ENCODE measurements around the gene TMBIM6.

TMBIM6 gene

DNA sequence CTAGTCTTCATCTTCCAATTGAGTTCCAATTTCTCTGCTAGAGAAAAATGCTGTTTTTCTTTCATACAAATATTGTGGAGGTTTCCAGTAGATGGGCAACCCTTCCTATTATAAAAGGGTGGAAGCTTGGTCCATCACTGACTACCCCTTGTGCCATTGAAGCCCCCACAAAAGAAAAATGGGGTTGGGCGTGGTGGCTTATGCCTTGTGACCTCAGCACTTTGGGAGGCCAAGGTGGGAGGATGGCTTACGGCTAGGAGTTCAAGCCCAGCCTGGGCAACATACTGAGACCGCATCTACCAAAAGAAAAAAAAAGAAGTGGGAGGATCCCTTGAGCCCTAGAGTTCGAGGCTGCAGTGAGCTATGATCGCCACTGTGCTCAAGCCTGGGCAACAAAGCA lies 64.1 kb downstream of the TMBIM6 start:
- H3K4me3 ChIP-seq (ENCODE audit: low read length): no peak overlapping the region
- TF ChIP-seq ZNF274 (IDR thresholded peaks at IDR 0.05; ENCODE audit: low read depth, low read length): no peak

DNA sequence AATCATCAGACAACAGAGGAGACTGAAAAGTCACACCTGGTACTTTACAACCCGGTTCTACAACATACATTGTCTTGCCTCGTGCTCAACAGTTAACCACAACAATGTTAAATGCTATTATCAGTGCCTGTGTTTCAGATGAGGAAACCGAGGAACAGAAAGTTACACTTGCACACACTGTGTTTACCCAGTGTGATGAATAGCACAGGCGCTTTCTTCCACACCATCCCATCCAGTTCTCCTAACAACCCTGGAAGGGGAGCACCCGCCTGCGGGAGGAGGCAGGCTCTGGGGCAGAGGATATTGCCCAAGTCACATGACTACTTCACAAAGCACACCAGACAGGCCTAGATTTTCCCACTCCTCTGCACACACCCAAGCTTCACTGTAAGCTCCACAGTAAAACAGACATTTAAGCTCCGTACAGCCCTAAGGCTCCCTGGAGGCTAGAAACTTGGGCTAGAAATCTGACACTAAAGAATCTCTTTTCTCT lies 65.0 kb downstream of the TMBIM6 start:
- H3K4me3 ChIP-seq (ENCODE audit: low read length): no peak overlapping the region
- no peak for TF ChIP-seq ZNF274 (IDR thresholded peaks at IDR 0.05; ENCODE audit: low read depth, low read length)

DNA sequence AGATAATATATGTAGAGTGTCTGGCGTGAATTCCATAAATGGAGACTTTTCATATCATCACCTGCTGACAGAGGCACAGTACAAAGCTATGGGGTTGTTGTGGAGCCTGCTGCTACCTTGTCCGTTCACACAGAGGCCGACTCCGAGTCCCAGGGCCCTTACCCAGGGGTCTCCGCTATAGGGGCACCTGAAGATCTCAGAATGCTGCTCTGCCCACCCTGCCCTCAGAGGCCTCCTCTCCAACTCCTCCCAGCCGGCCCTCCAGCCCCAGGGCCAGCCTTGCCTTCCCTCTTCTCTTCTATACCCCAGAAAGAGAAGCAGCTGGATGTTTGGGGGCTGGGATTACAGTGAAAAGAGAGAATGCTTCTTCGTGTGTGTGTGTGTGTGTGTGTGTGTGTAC lies 65.5 kb downstream of the TMBIM6 start:
- no peak overlapping the region for H3K4me3 ChIP-seq (ENCODE audit: low read length)
- no peak for TF ChIP-seq ZNF274 (IDR thresholded peaks at IDR 0.05; ENCODE audit: low read depth, low read length)

DNA sequence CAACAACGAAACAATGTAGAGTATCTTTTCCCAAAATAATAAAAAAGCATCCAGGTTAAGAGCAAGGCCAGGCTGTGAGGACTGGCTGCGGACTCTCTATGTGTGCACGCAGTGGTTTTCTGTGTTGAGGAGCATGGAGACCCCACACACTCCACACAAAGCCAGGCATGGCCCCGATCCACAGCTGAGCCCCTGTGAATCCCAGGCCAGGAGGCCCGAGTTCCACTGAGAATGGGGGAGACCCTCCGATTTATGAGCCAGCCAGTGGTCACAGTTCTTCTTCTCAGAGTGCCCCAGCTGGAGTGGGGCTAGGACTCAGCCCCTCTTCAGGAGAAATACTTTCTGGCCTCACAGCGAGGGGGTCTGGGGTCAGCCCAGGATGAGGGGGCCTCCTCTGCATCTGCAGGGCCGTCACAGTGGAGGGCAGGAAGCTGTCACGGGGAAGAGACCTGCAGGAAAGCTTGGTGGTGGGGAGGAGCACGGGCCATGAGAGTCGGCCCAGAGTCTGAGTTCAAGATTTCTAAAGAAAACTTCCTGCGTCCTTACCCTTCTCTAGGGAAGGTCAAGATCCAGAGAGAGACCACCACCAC lies 66.7 kb downstream of the TMBIM6 start:
- H3K4me3 ChIP-seq (ENCODE audit: low read length): no peak overlapping the region
- no peak for TF ChIP-seq ZNF274 (IDR thresholded peaks at IDR 0.05; ENCODE audit: low read depth, low read length)

DNA sequence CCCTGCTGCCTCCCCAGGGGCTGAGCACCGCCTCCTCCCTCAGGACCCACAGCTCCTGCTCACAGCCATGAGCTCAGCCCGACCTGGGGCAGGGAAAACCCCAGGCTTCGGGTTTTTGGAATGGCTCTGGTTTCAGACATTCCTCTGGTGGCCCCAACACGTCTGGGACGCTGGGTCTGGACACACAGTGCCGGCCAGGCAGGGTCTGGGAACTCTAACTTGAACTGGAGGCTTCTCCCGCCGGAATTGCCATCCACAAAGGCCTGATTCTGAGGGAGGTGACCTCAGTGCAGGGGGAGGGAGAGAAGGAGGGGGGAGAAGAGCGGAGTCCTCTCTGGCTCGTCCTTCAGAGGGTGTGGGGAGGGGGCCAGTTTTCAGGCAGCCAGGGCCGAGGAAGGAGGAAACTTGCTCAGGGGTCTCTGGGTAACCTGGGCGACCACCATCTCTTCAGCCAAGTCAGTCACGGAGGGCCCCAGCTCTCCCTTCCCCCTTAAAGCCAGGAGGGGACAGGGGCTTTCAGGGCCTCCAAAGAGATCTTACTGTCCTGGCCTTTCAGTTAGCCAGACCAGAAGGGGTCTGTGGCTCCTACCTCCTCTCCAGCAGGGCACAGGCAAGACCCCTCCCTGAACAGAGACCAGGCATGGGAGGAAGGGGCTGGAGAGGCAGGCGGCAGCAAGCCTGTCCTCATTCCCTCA lies 67.5 kb downstream of the TMBIM6 start:
- no peak overlapping the region for H3K4me3 ChIP-seq (ENCODE audit: low read length)
- TF ChIP-seq ZNF274 (IDR thresholded peaks at IDR 0.05; ENCODE audit: low read depth, low read length): no peak

DNA sequence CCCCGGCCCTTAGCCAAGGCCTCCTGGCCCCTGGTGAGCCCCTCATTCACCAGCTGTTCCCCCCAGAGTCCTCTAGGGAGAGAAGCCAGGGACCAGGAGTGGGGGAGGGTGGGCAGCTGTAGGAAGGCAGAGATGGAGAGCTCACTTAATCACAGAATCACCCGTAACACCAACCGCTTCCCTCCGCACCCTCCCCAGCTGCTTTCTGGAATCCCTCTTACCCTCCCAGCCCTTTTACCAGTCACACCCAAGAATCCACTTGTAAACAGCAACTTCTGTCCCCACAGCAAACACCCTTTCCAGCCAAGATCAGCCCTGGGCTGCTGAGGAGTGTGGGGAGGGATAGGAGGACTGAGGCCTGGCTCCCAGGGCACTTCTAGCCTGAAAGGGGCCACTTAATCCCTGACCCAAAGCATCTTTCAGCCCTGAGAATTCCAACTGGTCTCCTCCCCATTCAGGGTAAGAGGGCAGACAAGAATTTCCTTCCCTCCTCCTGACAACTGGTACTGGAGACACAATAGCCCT lies 68.1 kb downstream of the TMBIM6 start:
- no peak overlapping the region for H3K4me3 ChIP-seq (ENCODE audit: low read length)
- TF ChIP-seq ZNF274 (IDR thresholded peaks at IDR 0.05; ENCODE audit: low read depth, low read length): no peak

DNA sequence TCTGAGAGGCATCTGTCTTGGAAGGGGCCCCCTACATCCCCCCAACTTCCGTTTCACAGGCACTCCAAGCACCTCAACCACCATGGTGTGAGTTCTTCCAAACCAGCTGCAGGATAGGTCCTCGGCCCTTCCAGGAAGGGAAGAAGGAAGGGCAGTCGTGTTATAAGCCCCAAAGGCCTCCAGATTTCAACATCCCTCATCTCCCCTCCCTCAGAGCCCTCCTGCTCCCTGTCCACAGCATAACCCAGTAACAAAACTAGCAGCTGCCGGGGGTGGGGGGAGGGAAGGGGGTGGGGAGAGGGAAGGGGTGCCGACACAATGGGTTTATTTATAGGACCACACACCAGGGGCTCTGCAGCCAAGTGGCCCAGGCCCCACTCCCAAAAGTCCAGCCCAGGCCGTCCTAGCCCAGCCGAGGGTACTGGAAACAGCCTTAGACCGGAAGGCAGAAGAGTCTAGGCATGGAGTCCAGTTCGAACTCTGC lies 68.6 kb downstream of the TMBIM6 start:
- no peak overlapping the region for H3K4me3 ChIP-seq (ENCODE audit: low read length)

DNA sequence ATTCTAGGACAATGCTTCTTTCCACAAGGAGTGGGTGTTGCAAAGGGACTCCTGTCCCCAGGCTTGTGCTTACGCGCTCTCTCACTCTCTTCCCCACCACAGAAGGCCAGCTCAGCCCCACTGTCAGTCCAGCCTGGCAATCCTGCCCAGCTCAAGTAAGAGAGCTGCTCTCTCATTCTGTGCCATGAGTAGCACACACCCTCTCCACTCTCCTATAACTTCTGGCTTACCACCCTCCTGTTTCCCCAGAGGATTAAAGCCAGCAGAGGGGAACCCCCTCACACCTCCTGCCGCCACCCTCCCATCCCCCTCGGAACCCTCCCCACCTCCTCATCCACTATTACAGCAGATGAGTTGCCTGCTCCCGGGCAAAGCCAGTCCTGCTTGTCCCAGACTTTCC lies 69.8 kb downstream of the TMBIM6 start:
- H3K4me3 ChIP-seq (ENCODE audit: low read length): no peak overlapping the region
- TF ChIP-seq ZNF274 (IDR thresholded peaks at IDR 0.05; ENCODE audit: low read depth, low read length): no peak

More for the DNA sequence above, 68.6 kb downstream of the TMBIM6 start:
- TF ChIP-seq ZNF274 (IDR thresholded peaks at IDR 0.05; ENCODE audit: low read depth, low read length): no peak

DNA sequence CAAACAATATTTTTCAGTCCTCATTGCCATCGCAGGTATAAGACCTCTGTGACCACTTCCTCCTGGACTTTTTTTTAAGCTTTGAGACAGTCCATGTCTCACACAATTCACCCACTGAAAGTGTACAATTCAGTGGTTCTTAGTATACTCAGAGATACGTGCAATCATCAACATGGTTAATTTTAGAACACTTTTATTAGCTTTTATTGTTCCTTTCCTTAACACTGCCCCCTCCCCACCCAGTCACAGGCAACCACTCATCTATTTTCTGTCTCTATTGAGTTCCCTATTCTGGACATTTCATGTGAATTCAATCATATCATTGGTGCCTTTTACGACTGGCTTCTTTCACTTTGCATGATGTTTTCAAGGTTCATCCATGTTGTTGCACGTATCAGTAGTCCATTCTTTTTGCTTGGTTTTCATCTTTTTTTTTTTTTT lies 70.6 kb downstream of the TMBIM6 start:
- TF ChIP-seq ZNF274 (IDR thresholded peaks at IDR 0.05; ENCODE audit: low read depth, low read length): no peak
- H3K4me3 ChIP-seq (ENCODE audit: low read length): no peak overlapping the region; the same call in 1 of the 2 replicates

DNA sequence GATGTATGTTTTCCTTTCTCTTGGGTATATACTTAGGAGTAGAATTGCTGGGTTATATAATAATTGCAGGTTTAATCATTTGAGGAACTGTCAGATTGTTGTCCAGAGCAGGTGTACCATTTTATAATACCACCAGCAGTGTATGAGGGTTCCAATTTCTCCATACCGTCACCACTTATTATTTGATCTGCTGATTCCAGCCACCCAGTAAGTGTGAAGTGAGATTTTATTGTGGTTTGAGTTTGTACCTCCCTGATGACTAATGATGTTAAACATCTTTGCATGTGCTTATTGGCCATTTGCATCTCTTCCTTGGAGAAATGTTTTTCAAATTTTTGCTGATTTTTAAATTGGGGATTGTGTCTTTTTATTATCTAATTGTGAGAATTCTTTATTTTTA lies 71.8 kb downstream of the TMBIM6 start:
- no peak overlapping the region for H3K4me3 ChIP-seq (ENCODE audit: low read length)
- no peak for TF ChIP-seq ZNF274 (IDR thresholded peaks at IDR 0.05; ENCODE audit: low read depth, low read length)

All from GM08714 (cell line).